Liver (tissue), 9 donors: Measurements from ENCODE around the gene GABRB1. TPM values are rescaled to one million over a fixed set of nuclear protein-coding genes. Genes with fewer than 3 reads are reported as not detected.
"Not testable (repeated sequence)": the region's sequence is repeated elsewhere in the genome, so short reads cannot be mapped to it uniquely, and the experiment has no call there.

ENCODE experiments used
- DNase-seq: peaks from one replicate; pipeline ENCODE4 v3.0.0-alpha.2; 2017; ENCODE audit warnings: low spot score
- H3K27ac ChIP-seq, 2 donors: one replicate each; pipeline ENCODE4 v1.7.0; 2013; ENCODE audit warnings: inconsistent platforms in 2 of 2, low read length in 2 of 2, control low read depth in 1 of 2, low read depth in 1 of 2, mild to moderate bottlenecking in 1 of 2
- H3K27me3 ChIP-seq, 4 donors: one replicate each; pipeline versions ENCODE4 v1.6.1 to v1.7.0; 2013; ENCODE audit warnings: low read length in 3 of 4, inconsistent platforms in 1 of 4, mild to moderate bottlenecking in 1 of 4, moderate library complexity in 1 of 4; ENCODE audit not compliant: control insufficient read depth in 4 of 4, insufficient read depth in 4 of 4
- H3K36me3 ChIP-seq, 4 donors: one replicate each; pipeline versions ENCODE4 v1.6.1 to v1.7.0; 2013; ENCODE audit warnings: low read length in 3 of 4, mild to moderate bottlenecking in 3 of 4, low read depth in 1 of 4, moderate library complexity in 1 of 4; ENCODE audit not compliant: control insufficient read depth in 4 of 4, insufficient read depth in 3 of 4
- H3K4me1 ChIP-seq, 4 donors: one replicate each; pipeline versions ENCODE4 v1.6.1 to v1.7.0; 2013; ENCODE audit warnings: low read length in 3 of 4, mild to moderate bottlenecking in 3 of 4, moderate library complexity in 1 of 4; ENCODE audit not compliant: control insufficient read depth in 4 of 4, insufficient read depth in 4 of 4
- H3K4me3 ChIP-seq, 3 donors: one replicate each; pipeline versions ENCODE4 v1.6.1 to v1.7.0; 2013; ENCODE audit warnings: low read length in 3 of 3, control low read depth in 1 of 3, low read depth in 1 of 3, mild to moderate bottlenecking in 1 of 3
- H3K9ac ChIP-seq, 2 donors: one replicate each; pipeline ENCODE4 v1.7.0; 2013; ENCODE audit warnings: low read length in 2 of 2, mild to moderate bottlenecking in 2 of 2, moderate library complexity in 2 of 2, control low read depth in 1 of 2, low read depth in 1 of 2
- H3K9me3 ChIP-seq, 4 donors: one replicate each; pipeline versions ENCODE4 v1.6.1 to v1.7.0; 2013; ENCODE audit warnings: low read length in 3 of 4; ENCODE audit not compliant: control insufficient read depth in 4 of 4
- ATF3 ChIP-seq: IDR thresholded peaks from 2 replicates; pipeline ENCODE4 v1.6.1; 2016; ENCODE audit warnings: antibody characterized with exemption
- CTCF ChIP-seq: fragments of 150-350 bp; IDR thresholded peaks from 2 replicates; pipeline ENCODE4 v1.5.1; 2017; ENCODE audit warnings: improper control_type of control experiment, low read depth, low read length; ENCODE audit not compliant: missing input control
- EGR1 ChIP-seq, 2 donors: IDR thresholded peaks; 2 replicates each; pipeline ENCODE4 v1.6.1; 2016 to 2018; ENCODE audit warnings: antibody characterized with exemption in 2 of 2, low read depth in 2 of 2
- FOXA1 ChIP-seq: IDR thresholded peaks from 2 replicates; pipeline ENCODE4 v1.6.1; 2016; ENCODE audit warnings: antibody characterized with exemption
- FOXA2 ChIP-seq: IDR thresholded peaks from 2 replicates; pipeline ENCODE4 v1.6.1; 2016; ENCODE audit warnings: antibody characterized with exemption
- GABPA ChIP-seq, 2 donors: IDR thresholded peaks in 1 of 2; conservative IDR thresholded peaks in 1 of 2; 2 replicates each; pipeline ENCODE4 v1.6.1; 2016; ENCODE audit warnings: antibody characterized with exemption in 2 of 2, mild to moderate bottlenecking in 1 of 2, moderate library complexity in 1 of 2
- HNF4G ChIP-seq: IDR thresholded peaks from 2 replicates; pipeline ENCODE4 v1.6.1; 2016; ENCODE audit warnings: antibody characterized with exemption
- JUND ChIP-seq, 2 donors: IDR thresholded peaks; 2 replicates each; pipeline ENCODE4 v1.6.1; 2016; ENCODE audit warnings: antibody characterized with exemption in 2 of 2
- NR2F2 ChIP-seq: IDR thresholded peaks from 2 replicates; pipeline ENCODE4 v1.6.1; 2016; ENCODE audit warnings: antibody characterized with exemption
- RAD21 ChIP-seq, 2 donors: IDR thresholded peaks; 2 replicates each; pipeline ENCODE4 v1.6.1; 2016; ENCODE audit warnings: antibody characterized with exemption in 2 of 2, mild to moderate bottlenecking in 2 of 2
- RXRA ChIP-seq, 2 donors: IDR thresholded peaks; 2 replicates each; pipeline ENCODE4 v1.6.1; 2017 to 2018; ENCODE audit warnings: antibody characterized with exemption in 2 of 2, mild to moderate bottlenecking in 1 of 2
- SP1 ChIP-seq: IDR thresholded peaks from 2 replicates; pipeline ENCODE4 v1.6.1; 2018; ENCODE audit warnings: antibody characterized with exemption, mild to moderate bottlenecking
- ZBTB33 ChIP-seq: IDR thresholded peaks from 2 replicates; pipeline ENCODE4 v1.6.1; 2016; ENCODE audit warnings: antibody characterized with exemption
- WGBS: extraction: QIAGEN DNeasy Blood & Tissue Kit; methylation state at CpG from one replicate; pipeline ENCODE4 v1.1.7; 2013; 5-methylcytosine and 5-hydroxymethylcytosine counted together
- polyA plus RNA-seq, 2 donors: library from polyadenylated mRNA; stranded (reverse) in 1 of 2; unstranded in 1 of 2; fragments of 200-250 nt in 1 of 2; fragments of >200 nt in 1 of 2; fragmentation: Nextera tagmentation in 1 of 2; extraction: Ambion mirVana in 1 of 2; gene quantifications; one replicate each; pipeline versions ENCODE4 v1.2.1 to v1.2.3, GENCODE V29; 2013 to 2015
- total RNA-seq, 2 donors: library from RNA; depleted of rRNA; stranded (reverse); fragments of >200 nt; gene quantifications; one replicate each; pipeline ENCODE4 v1.2.3, GENCODE V29; 2014
- donor health status: healthy.
- donor health status: healthy.
- donor health status: healthy.
- donor health status: healthy.
- donor health status: healthy.

GABRB1 gene
- total and polyA plus RNA-seq, 4 donors, result 0.17 to 1.3 TPM; not detected in 2

- no peaks in the 10 kb centered on the region for H3K4me1 ChIP-seq
- no peaks in the 10 kb centered on the region for H3K27me3 ChIP-seq
- no peak overlapping the region for H3K27ac ChIP-seq
- no peak overlapping the region for H3K4me3 ChIP-seq
- TF ChIP-seq SP1 (no peak), RAD21 (IDR thresholded peaks at IDR 0.05) (no peak), FOXA1 (no peak), EGR1 (IDR thresholded peaks at IDR 0.05; ENCODE audit: low read depth in 2 of 2) (no peak), ATF3 (no peak), GABPA (IDR thresholded peaks at IDR 0.05 in 1 of 2, conservative IDR thresholded peaks at IDR 0.05 in 1 of 2) (no peak), HNF4G (no peak), CTCF (no peak), ZBTB33 (no peak), RXRA (IDR thresholded peaks at IDR 0.05) (no peak)
- H3K9ac ChIP-seq, result no peak overlapping the region
- H3K36me3 ChIP-seq, result no peaks in the 10 kb centered on the region
- DNase-seq, result no peak
- no peaks in the 10 kb centered on the region for H3K9me3 ChIP-seq
Measured at GRCh38 chr4:47289805-47290204, 258.4 kb downstream of the GABRB1 start.

GRCh38 chr4:47290873-47291272 lies 259.5 kb downstream of the GABRB1 start:
- not testable (repeated sequence) for DNase-seq, H3K4me1 ChIP-seq, H3K9ac ChIP-seq, H3K36me3 ChIP-seq, H3K27me3 ChIP-seq, H3K27ac ChIP-seq, H3K4me3 ChIP-seq, H3K9me3 ChIP-seq
- WGBS, result 79% methylated on average over 4 of the region's 4 CpGs

- H3K9me3 ChIP-seq, result no peaks in the 10 kb centered on the region
- DNase-seq, result no peak
- H3K27ac ChIP-seq, result no peak overlapping the region
- no peaks in the 10 kb centered on the region for H3K36me3 ChIP-seq
- no peak overlapping the region for H3K9ac ChIP-seq
- no peaks in the 10 kb centered on the region for H3K4me1 ChIP-seq
- no peak for TF ChIP-seq SP1
- TF ChIP-seq JUND (IDR thresholded peaks at IDR 0.05), result no peak
- no peak for TF ChIP-seq FOXA1
- no peak for TF ChIP-seq CTCF
- TF ChIP-seq FOXA2, result no peak
- TF ChIP-seq RAD21 (IDR thresholded peaks at IDR 0.05), result no peak
- TF ChIP-seq NR2F2, result no peak
- TF ChIP-seq EGR1 (IDR thresholded peaks at IDR 0.05; ENCODE audit: low read depth in 2 of 2), result no peak
- H3K27me3 ChIP-seq, result no peaks in the 10 kb centered on the region
- no peak overlapping the region for H3K4me3 ChIP-seq
Measured at GRCh38 chr4:47309165-47309564, 277.8 kb downstream of the GABRB1 start.
